Parathyroid adenoma (tissue), 2 donors: ENCODE measurements around the gene AKTIP.

Experiments used
- H2AFZ ChIP-seq: fragments of 300-600 bp; sonication (generic); one replicate; pipeline ENCODE4 v1.7.0; 2017; ENCODE audit warnings: antibody characterized with exemption, mild to moderate bottlenecking
- H3K27ac ChIP-seq: fragments of 300-600 bp; sonication (generic); one replicate; pipeline ENCODE4 v1.7.0; 2017
- H3K27me3 ChIP-seq: fragments of 300-600 bp; sonication (generic); one replicate; pipeline ENCODE4 v1.7.0; 2017; ENCODE audit warnings: low read length; ENCODE audit not compliant: control insufficient read depth, insufficient read depth
- H3K36me3 ChIP-seq: fragments of 300-600 bp; sonication (generic); one replicate; pipeline ENCODE4 v1.7.0; 2017; ENCODE audit warnings: low read length; ENCODE audit not compliant: control insufficient read depth, insufficient read depth
- H3K4me1 ChIP-seq: fragments of 300-600 bp; sonication (generic); one replicate; pipeline ENCODE4 v1.7.0; 2017; ENCODE audit warnings: control low read depth
- H3K4me2 ChIP-seq: fragments of 300-600 bp; sonication (generic); one replicate; pipeline ENCODE4 v1.7.0; 2017; ENCODE audit warnings: low read length
- H3K4me3 ChIP-seq: fragments of 300-600 bp; sonication (generic); one replicate; pipeline ENCODE4 v1.7.0; 2017; ENCODE audit warnings: low read depth, low read length
- H3K79me2 ChIP-seq: fragments of 300-600 bp; sonication (generic); one replicate; pipeline ENCODE4 v1.7.0; 2017; ENCODE audit warnings: control low read depth
- H3K9ac ChIP-seq: fragments of 300-600 bp; sonication (generic); one replicate; pipeline ENCODE4 v1.7.0; 2017; ENCODE audit warnings: mild to moderate bottlenecking
- H3K9me3 ChIP-seq: fragments of 300-600 bp; sonication (generic); one replicate; pipeline ENCODE4 v1.7.0; 2017; ENCODE audit warnings: low read length; ENCODE audit not compliant: control insufficient read depth
- TF ChIP-seq, protein P1 (sequence below): fragments of 300-600 bp; sonication (generic); IDR thresholded peaks from one replicate; pipeline ENCODE4 v1.7.0; 2017; ENCODE audit warnings: antibody characterized with exemption, mild to moderate bottlenecking
- donor health status: primary hyperparathyroidism.

AKTIP gene

GRCh38 chr16:53486230-53486629 lies 16.8 kb downstream of the AKTIP start:
- H3K9ac ChIP-seq, result no peak overlapping the region
- H3K4me1 ChIP-seq, result no peaks in the 10 kb centered on the region
- no peak overlapping the region for H3K4me2 ChIP-seq
- H3K9me3 ChIP-seq, result no peaks in the 10 kb centered on the region
- no peaks in the 10 kb centered on the region for H3K79me2 ChIP-seq
- no peak overlapping the region for H3K4me3 ChIP-seq
- H3K36me3 ChIP-seq, result no peaks in the 10 kb centered on the region
- TF ChIP-seq, protein P1, sequence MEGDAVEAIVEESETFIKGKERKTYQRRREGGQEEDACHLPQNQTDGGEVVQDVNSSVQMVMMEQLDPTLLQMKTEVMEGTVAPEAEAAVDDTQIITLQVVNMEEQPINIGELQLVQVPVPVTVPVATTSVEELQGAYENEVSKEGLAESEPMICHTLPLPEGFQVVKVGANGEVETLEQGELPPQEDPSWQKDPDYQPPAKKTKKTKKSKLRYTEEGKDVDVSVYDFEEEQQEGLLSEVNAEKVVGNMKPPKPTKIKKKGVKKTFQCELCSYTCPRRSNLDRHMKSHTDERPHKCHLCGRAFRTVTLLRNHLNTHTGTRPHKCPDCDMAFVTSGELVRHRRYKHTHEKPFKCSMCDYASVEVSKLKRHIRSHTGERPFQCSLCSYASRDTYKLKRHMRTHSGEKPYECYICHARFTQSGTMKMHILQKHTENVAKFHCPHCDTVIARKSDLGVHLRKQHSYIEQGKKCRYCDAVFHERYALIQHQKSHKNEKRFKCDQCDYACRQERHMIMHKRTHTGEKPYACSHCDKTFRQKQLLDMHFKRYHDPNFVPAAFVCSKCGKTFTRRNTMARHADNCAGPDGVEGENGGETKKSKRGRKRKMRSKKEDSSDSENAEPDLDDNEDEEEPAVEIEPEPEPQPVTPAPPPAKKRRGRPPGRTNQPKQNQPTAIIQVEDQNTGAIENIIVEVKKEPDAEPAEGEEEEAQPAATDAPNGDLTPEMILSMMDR, result no peak
- no peaks in the 10 kb centered on the region for H3K27me3 ChIP-seq
- no peak overlapping the region for H2AFZ ChIP-seq
- H3K27ac ChIP-seq, result no peak overlapping the region

DNA sequence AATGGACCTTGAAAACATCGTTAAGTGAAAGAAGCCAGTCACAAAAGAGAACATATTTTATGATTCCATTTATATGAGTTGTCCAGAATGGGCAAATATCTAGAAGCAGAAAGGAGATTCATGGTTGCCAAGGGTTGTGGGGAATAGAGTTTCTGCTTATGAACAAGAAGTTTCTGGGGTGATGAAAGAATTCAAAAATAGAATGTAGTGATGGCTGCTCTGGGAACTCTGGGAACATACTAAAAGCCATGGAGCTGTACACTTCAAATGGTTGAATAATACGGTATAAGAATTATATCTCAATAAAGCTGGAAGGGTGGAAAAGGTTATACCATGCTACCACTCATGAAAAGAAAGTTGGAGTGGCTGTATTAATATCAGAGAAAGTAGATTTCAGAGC lies 18.5 kb downstream of the AKTIP start:
- H3K9me3 ChIP-seq, result no peaks in the 10 kb centered on the region
- no peaks in the 10 kb centered on the region for H3K4me1 ChIP-seq
- no peak overlapping the region for H3K27ac ChIP-seq
- H2AFZ ChIP-seq, result no peak overlapping the region
- H3K79me2 ChIP-seq, result no peaks in the 10 kb centered on the region
- H3K4me3 ChIP-seq, result no peak overlapping the region
- TF ChIP-seq, protein P1, result no peak
- H3K36me3 ChIP-seq, result no peaks in the 10 kb centered on the region
- no peaks in the 10 kb centered on the region for H3K27me3 ChIP-seq
- H3K9ac ChIP-seq, result no peak overlapping the region
- no peak overlapping the region for H3K4me2 ChIP-seq

DNA sequence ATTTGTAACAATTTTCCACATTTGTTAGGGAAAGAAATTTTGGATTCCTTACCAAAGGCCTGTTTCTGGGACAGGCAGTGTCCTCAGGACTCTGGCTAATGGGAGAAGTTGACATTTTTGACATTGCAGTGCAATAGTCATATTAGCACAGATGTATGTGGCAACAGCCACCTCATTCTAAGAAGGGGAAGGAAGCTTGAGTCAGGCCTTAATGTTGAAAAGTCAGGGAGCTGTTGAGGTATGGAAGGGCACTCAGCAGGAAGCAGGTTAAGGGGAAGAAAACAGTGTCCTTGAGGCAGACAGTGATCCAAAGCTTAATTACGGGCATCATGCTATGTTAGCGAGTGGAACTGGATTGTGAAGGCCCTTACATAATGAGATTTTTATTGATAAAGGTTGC lies 20.9 kb downstream of the AKTIP start:
- H3K4me2 ChIP-seq, result no peak overlapping the region
- no peaks in the 10 kb centered on the region for H3K9me3 ChIP-seq
- H3K27me3 ChIP-seq, result no peaks in the 10 kb centered on the region
- no peaks in the 10 kb centered on the region for H3K36me3 ChIP-seq
- H3K4me1 ChIP-seq, result no peaks in the 10 kb centered on the region
- no peak overlapping the region for H2AFZ ChIP-seq
- H3K9ac ChIP-seq, result no peak overlapping the region
- TF ChIP-seq, protein P1, result no peak
- H3K27ac ChIP-seq, result no peak overlapping the region
- no peaks in the 10 kb centered on the region for H3K79me2 ChIP-seq
- H3K4me3 ChIP-seq, result no peak overlapping the region

- H3K27ac ChIP-seq, result no peak overlapping the region
- H3K4me2 ChIP-seq, result no peak overlapping the region
- no peak overlapping the region for H3K9ac ChIP-seq
- no peaks in the 10 kb centered on the region for H3K27me3 ChIP-seq
- H3K4me3 ChIP-seq, result no peak overlapping the region
- TF ChIP-seq, protein P1, result no peak
- no peaks in the 10 kb centered on the region for H3K9me3 ChIP-seq
- no peaks in the 10 kb centered on the region for H3K4me1 ChIP-seq
- H3K36me3 ChIP-seq, result no peaks in the 10 kb centered on the region
- no peaks in the 10 kb centered on the region for H3K79me2 ChIP-seq
- H2AFZ ChIP-seq, result no peak overlapping the region
These were observed 22.6 kb downstream of the AKTIP start for GRCh38 chr16:53480394-53480793.

GRCh38 chr16:53478965-53479364 lies 24.0 kb downstream of the AKTIP start:
- Histone ChIP-seq H3K27me3 (no peaks in the 10 kb centered on the region), H3K27ac (no peak overlapping the region), H3K4me2 (no peak overlapping the region), H3K9me3 (no peaks in the 10 kb centered on the region), H3K36me3 (no peaks in the 10 kb centered on the region), H3K4me3 (no peak overlapping the region), H2AFZ (no peak overlapping the region), H3K9ac (no peak overlapping the region), H3K4me1 (no peaks in the 10 kb centered on the region), H3K79me2 (no peaks in the 10 kb centered on the region)
- TF ChIP-seq, protein P1, result no peak
